ENCODE measurements around the gene OTOA.
"Not testable (repeated sequence)": the region's sequence is repeated elsewhere in the genome, so short reads cannot be mapped to it uniquely, and the experiment has no call there.

Gene OTOA

DNA sequence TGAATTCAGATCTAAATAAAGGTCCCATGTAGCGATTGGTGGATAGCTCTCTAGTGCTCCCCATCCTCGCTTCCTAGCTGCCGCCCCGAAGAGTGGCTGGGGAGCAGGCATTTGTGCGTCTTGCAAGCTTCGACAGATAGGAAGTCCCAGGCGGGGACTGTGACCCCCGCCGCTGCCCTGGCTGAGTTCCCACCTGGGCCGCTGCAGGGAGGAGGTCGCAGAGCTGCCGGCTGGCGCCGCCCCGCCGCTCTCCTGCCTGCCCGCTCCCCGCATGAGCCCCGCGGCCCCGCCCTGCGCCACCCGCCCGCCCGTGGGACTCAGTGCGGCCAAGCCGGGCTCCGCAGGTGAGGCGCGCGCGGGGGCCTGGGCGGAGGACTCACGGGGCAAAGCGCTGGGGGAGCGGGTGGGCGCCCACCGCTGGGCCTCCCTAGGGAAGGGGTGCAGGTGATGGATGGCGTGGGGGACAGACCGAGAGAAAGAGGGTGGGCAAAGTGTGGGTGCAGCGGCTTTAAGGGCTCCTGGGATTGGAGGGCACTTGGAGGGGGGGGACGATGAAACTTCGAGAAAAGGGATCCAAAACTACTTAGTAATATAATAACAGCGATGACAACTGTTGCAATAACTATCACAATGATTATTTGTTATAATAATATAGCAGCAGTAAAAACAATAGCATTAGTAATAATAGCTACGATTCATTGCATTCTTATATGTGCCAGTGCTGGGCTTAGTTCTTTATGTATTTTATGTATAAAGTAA is at the start of gene OTOA:
Gene OTOA (plus strand): TSS at position 80 of the 759 bp plus-strand sequence. CDS start 14,547 bp downstream, outside the sequence.
- Mint-ChIP-seq H3K27ac (no peak within 1 kb of the TSS), H3K27me3 (ENCODE audit: low read depth) (peaks cover 33% of the 10 kb centered on the region), H3K9me3 (no peaks in the 10 kb centered on the region), H3K4me1 (ENCODE audit: low read depth) (peaks cover 10% of the 10 kb centered on the region), H3K36me3 (ENCODE audit: low read depth) (no peaks in the 10 kb centered on the region), H3K4me3 (peak within 1 kb of the TSS; percentile 54)

DNA sequence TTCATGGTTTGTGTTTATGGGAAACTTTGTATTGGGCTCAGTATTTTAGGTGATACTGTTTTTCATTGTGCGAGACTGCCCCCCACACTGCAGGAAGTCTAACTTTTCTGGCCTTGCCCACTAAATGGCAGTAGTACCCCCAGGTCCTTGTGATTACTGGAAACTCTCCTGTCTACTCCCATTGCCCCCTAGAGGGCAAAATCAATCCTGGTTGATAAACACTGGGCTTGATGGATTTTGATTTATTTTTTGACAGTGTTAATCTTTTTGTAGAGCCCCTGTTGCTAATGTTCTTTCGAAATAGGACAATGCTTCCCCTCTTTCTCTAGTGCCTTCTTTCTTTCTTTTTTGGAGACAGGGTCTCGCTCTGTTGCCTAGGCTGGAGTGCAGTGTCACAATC is 48.9 kb upstream of the OTOA start:
- peaks cover 15% of the 10 kb centered on the region for H3K36me3 Mint-ChIP-seq (ENCODE audit: low read depth)
- no peak overlapping the region for H3K4me3 Mint-ChIP-seq
- H3K4me1 Mint-ChIP-seq (ENCODE audit: low read depth): peaks cover 36% of the 10 kb centered on the region
- no peak overlapping the region for H3K27ac Mint-ChIP-seq
- no peaks in the 10 kb centered on the region for H3K27me3 Mint-ChIP-seq (ENCODE audit: low read depth)
- no peaks in the 10 kb centered on the region for H3K9me3 Mint-ChIP-seq

- Mint-ChIP-seq H3K4me3 (no peak overlapping the region), H3K9me3 (no peaks in the 10 kb centered on the region), H3K4me1 (ENCODE audit: low read depth) (peaks cover 27% of the 10 kb centered on the region), H3K27ac (no peak overlapping the region), H3K36me3 (ENCODE audit: low read depth) (peaks cover 15% of the 10 kb centered on the region), H3K27me3 (ENCODE audit: low read depth) (no peaks in the 10 kb centered on the region)
Observed at GRCh38 chr16:21617607-21618006, 46.2 kb upstream of the OTOA start.

DNA sequence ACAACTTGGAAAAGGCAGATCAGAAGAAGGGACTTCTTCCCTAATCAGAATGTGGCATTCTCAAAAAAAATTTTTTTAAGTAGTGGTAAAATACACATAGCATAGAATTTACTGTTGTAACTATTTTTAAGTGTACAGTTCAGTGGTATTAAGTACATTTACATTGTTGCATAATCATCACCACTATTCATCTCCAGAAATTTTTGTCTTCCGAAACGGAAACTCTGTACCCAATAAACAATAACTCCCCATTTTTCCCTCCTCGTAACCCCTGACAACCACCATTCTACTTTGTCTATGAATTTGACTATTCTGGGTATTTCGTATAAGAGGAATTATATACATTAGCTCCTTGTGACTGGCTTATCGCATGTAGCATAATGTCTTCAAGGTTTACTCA is 45.5 kb upstream of the OTOA start:
- Mint-ChIP-seq H3K27ac (no peak overlapping the region), H3K9me3 (no peaks in the 10 kb centered on the region), H3K4me1 (ENCODE audit: low read depth) (peaks cover 27% of the 10 kb centered on the region), H3K4me3 (no peak overlapping the region), H3K27me3 (ENCODE audit: low read depth) (no peaks in the 10 kb centered on the region), H3K36me3 (ENCODE audit: low read depth) (peaks cover 12% of the 10 kb centered on the region)

GRCh38 chr16:21619765-21620425 is 43.9 kb upstream of the OTOA start:
- peaks cover 13% of the 10 kb centered on the region for H3K36me3 Mint-ChIP-seq (ENCODE audit: low read depth)
- no peak overlapping the region for H3K4me3 Mint-ChIP-seq
- no peaks in the 10 kb centered on the region for H3K27me3 Mint-ChIP-seq (ENCODE audit: low read depth)
- no peaks in the 10 kb centered on the region for H3K9me3 Mint-ChIP-seq
- H3K4me1 Mint-ChIP-seq (ENCODE audit: low read depth): peaks cover 29% of the 10 kb centered on the region
- H3K27ac Mint-ChIP-seq: no peak overlapping the region

DNA sequence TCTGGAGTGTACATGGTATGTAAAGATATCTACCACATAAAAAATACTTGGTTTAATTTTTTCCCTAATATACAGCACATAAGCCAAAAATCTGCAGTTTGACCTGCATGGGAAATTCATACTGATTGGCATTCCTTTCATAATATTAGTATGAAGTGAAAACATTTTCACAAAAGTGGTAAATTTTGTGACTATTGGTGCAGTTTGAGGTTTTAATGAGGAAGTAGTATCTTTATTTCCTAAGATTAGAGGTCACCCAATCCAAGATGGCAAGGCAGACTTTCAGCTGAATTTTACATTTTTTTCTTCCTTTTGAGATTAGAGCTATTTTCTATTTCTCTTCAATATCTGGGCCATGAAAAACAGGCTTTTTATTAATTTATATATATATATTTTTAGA is 43.2 kb upstream of the OTOA start:
- H3K36me3 Mint-ChIP-seq (ENCODE audit: low read depth): peaks cover 15% of the 10 kb centered on the region
- no peaks in the 10 kb centered on the region for H3K9me3 Mint-ChIP-seq
- H3K4me1 Mint-ChIP-seq (ENCODE audit: low read depth): peaks cover 29% of the 10 kb centered on the region

DNA sequence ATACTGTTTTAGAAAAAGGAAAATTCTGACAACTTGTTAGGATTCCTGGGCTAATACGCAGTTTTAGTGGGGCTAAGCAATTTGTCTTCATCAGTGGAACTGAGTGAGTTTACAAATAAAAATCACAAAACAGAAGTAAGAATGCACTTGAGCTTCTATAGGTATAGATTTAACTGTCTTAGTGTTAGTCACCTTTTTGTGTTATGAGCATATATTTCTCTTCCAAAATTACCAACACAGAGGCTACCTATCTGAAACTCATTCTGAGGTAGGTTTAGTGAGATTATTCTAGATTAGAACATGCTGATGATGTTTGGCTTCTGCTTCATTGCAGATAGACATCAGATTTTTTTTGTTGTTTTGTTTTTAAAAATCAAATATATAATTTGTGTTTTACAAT is 41.2 kb upstream of the OTOA start:
- Mint-ChIP-seq H3K4me1 (ENCODE audit: low read depth) (peaks cover 31% of the 10 kb centered on the region), H3K36me3 (ENCODE audit: low read depth) (peaks cover 23% of the 10 kb centered on the region), H3K27me3 (ENCODE audit: low read depth) (no peaks in the 10 kb centered on the region), H3K9me3 (no peaks in the 10 kb centered on the region), H3K27ac (no peak overlapping the region), H3K4me3 (no peak overlapping the region)

More for the DNA sequence above, 43.2 kb upstream of the OTOA start:
- H3K27ac Mint-ChIP-seq: no peak overlapping the region
- no peaks in the 10 kb centered on the region for H3K27me3 Mint-ChIP-seq (ENCODE audit: low read depth)
- no peak overlapping the region for H3K4me3 Mint-ChIP-seq

GRCh38 chr16:21625026-21625425 is 38.7 kb upstream of the OTOA start:
- Mint-ChIP-seq H3K9me3 (peaks cover 2% of the 10 kb centered on the region), H3K27ac (no peak overlapping the region), H3K4me3 (no peak overlapping the region), H3K4me1 (ENCODE audit: low read depth) (peaks cover 22% of the 10 kb centered on the region), H3K27me3 (ENCODE audit: low read depth) (no peaks in the 10 kb centered on the region), H3K36me3 (ENCODE audit: low read depth) (peaks cover 30% of the 10 kb centered on the region)

DNA sequence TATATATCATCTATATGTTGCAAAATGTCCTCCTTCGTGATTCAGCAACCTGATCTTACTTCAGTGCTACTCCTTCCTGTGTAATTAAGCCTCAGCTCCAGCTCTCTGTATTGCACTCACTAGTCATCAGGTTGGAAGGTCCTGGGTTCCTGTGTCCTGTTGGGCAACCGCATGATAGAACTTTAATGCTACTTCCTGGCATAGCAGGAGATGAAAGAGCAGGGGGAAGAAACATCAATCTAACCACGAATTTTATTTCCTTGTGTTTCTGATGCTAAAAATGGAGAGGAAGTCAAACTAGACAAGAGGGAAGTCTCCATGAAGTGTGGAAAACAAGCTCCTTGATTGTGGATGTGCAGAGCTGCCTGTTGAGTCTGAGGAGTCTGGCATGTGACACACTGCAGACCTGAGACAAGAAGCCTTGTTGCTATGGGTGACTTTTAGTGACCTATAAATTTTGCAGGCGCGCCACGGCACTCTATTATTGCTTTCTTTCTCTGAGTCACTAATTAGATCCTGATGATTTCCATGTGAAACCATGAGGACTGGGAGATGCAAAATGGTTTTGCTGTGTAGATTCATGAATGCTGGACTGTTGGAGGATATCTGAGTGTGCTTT is 37.0 kb upstream of the OTOA start:
- Mint-ChIP-seq H3K9me3 (peaks cover 2% of the 10 kb centered on the region), H3K27me3 (ENCODE audit: low read depth) (no peaks in the 10 kb centered on the region), H3K27ac (peak overlapping the region; percentile 65), H3K36me3 (ENCODE audit: low read depth) (peaks cover 30% of the 10 kb centered on the region), H3K4me3 (peak overlapping the region; percentile 15), H3K4me1 (ENCODE audit: low read depth) (peaks cover 20% of the 10 kb centered on the region)

- Mint-ChIP-seq H3K4me3 (no peak overlapping the region), H3K36me3 (ENCODE audit: low read depth) (peaks cover 32% of the 10 kb centered on the region), H3K27me3 (ENCODE audit: low read depth) (no peaks in the 10 kb centered on the region), H3K9me3 (peaks cover 2% of the 10 kb centered on the region), H3K4me1 (ENCODE audit: low read depth) (peaks cover 17% of the 10 kb centered on the region), H3K27ac (no peak overlapping the region)
Observed at GRCh38 chr16:21628121-21628726, 35.5 kb upstream of the OTOA start.

- peaks cover 15% of the 10 kb centered on the region for H3K4me1 Mint-ChIP-seq (ENCODE audit: low read depth)
Observed at GRCh38 chr16:21628772-21629171, 35.0 kb upstream of the OTOA start.

GRCh38 chr16:21629616-21630539 is 33.9 kb upstream of the OTOA start:
- not testable (repeated sequence) for H3K27ac Mint-ChIP-seq; H3K9me3 Mint-ChIP-seq; H3K4me3 Mint-ChIP-seq; H3K27me3 Mint-ChIP-seq (ENCODE audit: low read depth)
- peaks cover 15% of the 10 kb centered on the region for H3K4me1 Mint-ChIP-seq (ENCODE audit: low read depth)
- H3K36me3 Mint-ChIP-seq (ENCODE audit: low read depth): peaks cover 25% of the 10 kb centered on the region

More at GRCh38 chr16:21628772-21629171, 35.0 kb upstream of the OTOA start:
- Mint-ChIP-seq H3K36me3 (ENCODE audit: low read depth) (peaks cover 32% of the 10 kb centered on the region), H3K27ac (no peak overlapping the region), H3K4me3 (no peak overlapping the region), H3K9me3 (peaks cover 2% of the 10 kb centered on the region), H3K27me3 (ENCODE audit: low read depth) (no peaks in the 10 kb centered on the region)

- Mint-ChIP-seq H3K4me1 (ENCODE audit: low read depth) (peaks cover 17% of the 10 kb centered on the region), H3K36me3 (ENCODE audit: low read depth) (peaks cover 28% of the 10 kb centered on the region)
- not testable (repeated sequence) for H3K27ac Mint-ChIP-seq; H3K27me3 Mint-ChIP-seq (ENCODE audit: low read depth); H3K9me3 Mint-ChIP-seq; H3K4me3 Mint-ChIP-seq
Observed at GRCh38 chr16:21630866-21631265, 32.9 kb upstream of the OTOA start.

GRCh38 chr16:21631376-21631775 is 32.4 kb upstream of the OTOA start:
- H3K9me3 Mint-ChIP-seq; H3K4me3 Mint-ChIP-seq; H3K27ac Mint-ChIP-seq; H3K27me3 Mint-ChIP-seq (ENCODE audit: low read depth): not testable (repeated sequence)
- H3K36me3 Mint-ChIP-seq (ENCODE audit: low read depth): peaks cover 27% of the 10 kb centered on the region
- peaks cover 14% of the 10 kb centered on the region for H3K4me1 Mint-ChIP-seq (ENCODE audit: low read depth)
